ENCODE results near the gene SPSB2. TPM values are rescaled to one million over a fixed set of nuclear protein-coding genes. Genes with fewer than 3 reads are reported as not detected.

Gene SPSB2
- total RNA-seq, 1 experiment from 2014 or later, result 11.6 TPM

DNA sequence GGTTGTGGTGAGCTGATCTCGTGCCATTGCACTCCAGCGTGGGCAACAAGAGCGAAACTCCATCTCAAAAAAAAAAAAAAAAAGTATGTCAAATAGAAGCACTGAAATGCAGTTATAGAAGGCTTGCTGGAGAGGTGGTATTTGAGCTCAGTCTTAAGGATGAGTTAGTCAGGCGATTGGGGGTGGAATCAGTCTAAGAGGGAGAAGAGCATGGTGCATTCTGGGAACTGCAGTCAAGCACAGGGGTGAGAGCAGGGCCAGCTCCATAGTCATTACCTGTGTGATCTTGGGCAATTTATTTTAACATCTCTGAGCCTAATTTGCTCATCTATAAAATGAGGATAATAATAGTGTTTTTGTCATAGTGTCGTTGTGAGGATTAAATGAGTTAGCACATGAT is 38.2 kb downstream of the SPSB2 start:
- no peaks in the 10 kb centered on the region; the same call in 1 of the 2 replicates for H3K4me1 ChIP-seq (ENCODE audit: control insufficient read depth, insufficient read depth, low read length)
- BruUV-seq (replicated peaks), result no TSS peak
- DNase-seq (ENCODE audit: low read depth, low spot score), result no peak
- no peaks in the 10 kb centered on the region for H3K27me3 ChIP-seq (ENCODE audit: control insufficient read depth, insufficient read depth, low read length)
- TF ChIP-seq SIN3A (IDR thresholded peaks at IDR 0.05; ENCODE audit: borderline replicate concordance, insufficient read depth, low read depth, low read length) (no peak), POLR2AphosphoS5 (IDR thresholded peaks at IDR 0.05; ENCODE audit: low read depth, low read length) (no peak), TCF7L2 (IDR thresholded peaks at IDR 0.05; ENCODE audit: low read depth, low read length) (no peak)
- TF ChIP-seq, protein P1, sequence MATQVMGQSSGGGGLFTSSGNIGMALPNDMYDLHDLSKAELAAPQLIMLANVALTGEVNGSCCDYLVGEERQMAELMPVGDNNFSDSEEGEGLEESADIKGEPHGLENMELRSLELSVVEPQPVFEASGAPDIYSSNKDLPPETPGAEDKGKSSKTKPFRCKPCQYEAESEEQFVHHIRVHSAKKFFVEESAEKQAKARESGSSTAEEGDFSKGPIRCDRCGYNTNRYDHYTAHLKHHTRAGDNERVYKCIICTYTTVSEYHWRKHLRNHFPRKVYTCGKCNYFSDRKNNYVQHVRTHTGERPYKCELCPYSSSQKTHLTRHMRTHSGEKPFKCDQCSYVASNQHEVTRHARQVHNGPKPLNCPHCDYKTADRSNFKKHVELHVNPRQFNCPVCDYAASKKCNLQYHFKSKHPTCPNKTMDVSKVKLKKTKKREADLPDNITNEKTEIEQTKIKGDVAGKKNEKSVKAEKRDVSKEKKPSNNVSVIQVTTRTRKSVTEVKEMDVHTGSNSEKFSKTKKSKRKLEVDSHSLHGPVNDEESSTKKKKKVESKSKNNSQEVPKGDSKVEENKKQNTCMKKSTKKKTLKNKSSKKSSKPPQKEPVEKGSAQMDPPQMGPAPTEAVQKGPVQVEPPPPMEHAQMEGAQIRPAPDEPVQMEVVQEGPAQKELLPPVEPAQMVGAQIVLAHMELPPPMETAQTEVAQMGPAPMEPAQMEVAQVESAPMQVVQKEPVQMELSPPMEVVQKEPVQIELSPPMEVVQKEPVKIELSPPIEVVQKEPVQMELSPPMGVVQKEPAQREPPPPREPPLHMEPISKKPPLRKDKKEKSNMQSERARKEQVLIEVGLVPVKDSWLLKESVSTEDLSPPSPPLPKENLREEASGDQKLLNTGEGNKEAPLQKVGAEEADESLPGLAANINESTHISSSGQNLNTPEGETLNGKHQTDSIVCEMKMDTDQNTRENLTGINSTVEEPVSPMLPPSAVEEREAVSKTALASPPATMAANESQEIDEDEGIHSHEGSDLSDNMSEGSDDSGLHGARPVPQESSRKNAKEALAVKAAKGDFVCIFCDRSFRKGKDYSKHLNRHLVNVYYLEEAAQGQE (IDR thresholded peaks at IDR 0.05; ENCODE audit: insufficient read depth in 1 of 2, low read depth in 2 of 2, low read length in 1 of 2), result no peak
- TF ChIP-seq, protein P2, sequence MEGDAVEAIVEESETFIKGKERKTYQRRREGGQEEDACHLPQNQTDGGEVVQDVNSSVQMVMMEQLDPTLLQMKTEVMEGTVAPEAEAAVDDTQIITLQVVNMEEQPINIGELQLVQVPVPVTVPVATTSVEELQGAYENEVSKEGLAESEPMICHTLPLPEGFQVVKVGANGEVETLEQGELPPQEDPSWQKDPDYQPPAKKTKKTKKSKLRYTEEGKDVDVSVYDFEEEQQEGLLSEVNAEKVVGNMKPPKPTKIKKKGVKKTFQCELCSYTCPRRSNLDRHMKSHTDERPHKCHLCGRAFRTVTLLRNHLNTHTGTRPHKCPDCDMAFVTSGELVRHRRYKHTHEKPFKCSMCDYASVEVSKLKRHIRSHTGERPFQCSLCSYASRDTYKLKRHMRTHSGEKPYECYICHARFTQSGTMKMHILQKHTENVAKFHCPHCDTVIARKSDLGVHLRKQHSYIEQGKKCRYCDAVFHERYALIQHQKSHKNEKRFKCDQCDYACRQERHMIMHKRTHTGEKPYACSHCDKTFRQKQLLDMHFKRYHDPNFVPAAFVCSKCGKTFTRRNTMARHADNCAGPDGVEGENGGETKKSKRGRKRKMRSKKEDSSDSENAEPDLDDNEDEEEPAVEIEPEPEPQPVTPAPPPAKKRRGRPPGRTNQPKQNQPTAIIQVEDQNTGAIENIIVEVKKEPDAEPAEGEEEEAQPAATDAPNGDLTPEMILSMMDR (IDR thresholded peaks at IDR 0.05), result no peak
- in situ Hi-C loops (cut with HindIII; ENCODE audit: low pct_unique_long_range_greater_than_20kb, low sequenced_read_pairs), result no loop called here
- H3K4me3 ChIP-seq (ENCODE audit: low read depth in 2 of 2, low read length in 2 of 2), result no peak overlapping the region
- no peak for ATAC-seq
- ChIA-PET POLR2A (no interaction called here), CTCF (interaction anchor here (0.6 to 1.0 kb wide), 2 partner anchors 17 to 69 kb away, joined by 4 read pairs; partner anchors contain the start of genes PTMS and USP5)
- intact Hi-C loops (cut with micrococcal nuclease; ENCODE audit: unreplicated experiment), result no loop called here
- H3K9me3 ChIP-seq (ENCODE audit: control insufficient read depth, insufficient read depth, low read depth, low read length), result no peaks in the 10 kb centered on the region
- no peaks in the 10 kb centered on the region for H3K36me3 ChIP-seq (ENCODE audit: control insufficient read depth, insufficient read depth, low read length)
- H3K27ac ChIP-seq (ENCODE audit: low read length), result no peak overlapping the region

DNA sequence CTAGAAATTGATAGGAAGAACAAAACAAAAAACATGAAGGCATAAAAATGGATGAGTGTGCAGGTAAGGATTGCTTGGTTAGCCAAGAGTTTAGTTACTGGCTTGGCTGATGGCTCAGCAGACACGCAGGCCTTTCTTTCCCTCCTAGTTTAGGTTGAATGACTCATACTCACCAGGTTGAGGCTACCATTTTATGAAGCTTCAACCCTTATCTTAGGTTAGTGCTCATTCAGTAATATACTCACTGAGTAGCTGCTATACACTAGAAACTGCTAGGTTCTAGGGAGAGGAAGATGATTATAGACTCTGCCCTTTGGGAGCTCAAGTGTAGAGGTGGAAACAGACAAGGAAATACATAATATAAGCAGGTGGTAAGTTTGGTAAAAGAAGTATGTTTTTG is 38.8 kb downstream of the SPSB2 start:
- DNase-seq (ENCODE audit: low read depth, low spot score) (no peak), ATAC-seq (no peak)
- TF ChIP-seq, protein P2 (IDR thresholded peaks at IDR 0.05), result no peak
- TF ChIP-seq POLR2AphosphoS5 (IDR thresholded peaks at IDR 0.05; ENCODE audit: low read depth, low read length), result no peak
- ChIA-PET CTCF (interaction anchor here (0.6 to 1.0 kb wide), 2 partner anchors 17 to 68 kb away, joined by 4 read pairs; partner anchors contain the start of genes PTMS and USP5), POLR2A (no interaction called here)
- intact Hi-C loops (cut with micrococcal nuclease; ENCODE audit: unreplicated experiment) (no loop called here), in situ Hi-C loops (cut with HindIII; ENCODE audit: low pct_unique_long_range_greater_than_20kb, low sequenced_read_pairs) (no loop called here)
- Histone ChIP-seq H3K36me3 (ENCODE audit: control insufficient read depth, insufficient read depth, low read length) (no peaks in the 10 kb centered on the region), H3K4me3 (ENCODE audit: low read depth in 2 of 2, low read length in 2 of 2) (no peak overlapping the region), H3K27me3 (ENCODE audit: control insufficient read depth, insufficient read depth, low read length) (no peaks in the 10 kb centered on the region), H3K4me1 (ENCODE audit: control insufficient read depth, insufficient read depth, low read length) (no peaks in the 10 kb centered on the region; the same call in 1 of the 2 replicates), H3K9me3 (ENCODE audit: control insufficient read depth, insufficient read depth, low read depth, low read length) (no peaks in the 10 kb centered on the region), H3K27ac (ENCODE audit: low read length) (no peak overlapping the region)
- no TSS peak for BruUV-seq (replicated peaks)

Data from Panc1 (cell line).